ENCODE measurements around the gene KCNQ5.

DNA sequence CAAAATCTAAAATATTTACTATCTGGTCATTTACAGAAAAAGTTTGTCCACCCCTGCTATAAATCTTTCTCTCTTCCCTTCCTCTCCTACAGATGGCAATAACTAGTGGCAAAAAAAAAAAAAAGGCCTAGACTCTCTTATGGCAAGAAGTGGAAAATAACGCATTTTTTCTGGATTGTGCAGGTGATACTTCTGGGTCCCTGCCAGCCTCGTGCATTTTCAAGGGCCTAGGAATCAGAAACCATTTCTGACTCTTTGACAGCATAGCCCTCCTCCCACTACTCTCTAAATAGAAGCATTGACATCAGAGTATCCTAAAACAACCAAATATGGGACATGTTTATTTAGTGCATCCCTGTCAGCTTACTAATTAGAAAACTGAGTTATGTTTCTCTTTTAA, 352.4 kb downstream of the KCNQ5 start:
- TF ChIP-seq POLR2A (IDR thresholded peaks at IDR 0.05) (no peak), POLR2AphosphoS5 (IDR thresholded peaks at IDR 0.05) (no peak)
- TF ChIP-seq, protein P1, sequence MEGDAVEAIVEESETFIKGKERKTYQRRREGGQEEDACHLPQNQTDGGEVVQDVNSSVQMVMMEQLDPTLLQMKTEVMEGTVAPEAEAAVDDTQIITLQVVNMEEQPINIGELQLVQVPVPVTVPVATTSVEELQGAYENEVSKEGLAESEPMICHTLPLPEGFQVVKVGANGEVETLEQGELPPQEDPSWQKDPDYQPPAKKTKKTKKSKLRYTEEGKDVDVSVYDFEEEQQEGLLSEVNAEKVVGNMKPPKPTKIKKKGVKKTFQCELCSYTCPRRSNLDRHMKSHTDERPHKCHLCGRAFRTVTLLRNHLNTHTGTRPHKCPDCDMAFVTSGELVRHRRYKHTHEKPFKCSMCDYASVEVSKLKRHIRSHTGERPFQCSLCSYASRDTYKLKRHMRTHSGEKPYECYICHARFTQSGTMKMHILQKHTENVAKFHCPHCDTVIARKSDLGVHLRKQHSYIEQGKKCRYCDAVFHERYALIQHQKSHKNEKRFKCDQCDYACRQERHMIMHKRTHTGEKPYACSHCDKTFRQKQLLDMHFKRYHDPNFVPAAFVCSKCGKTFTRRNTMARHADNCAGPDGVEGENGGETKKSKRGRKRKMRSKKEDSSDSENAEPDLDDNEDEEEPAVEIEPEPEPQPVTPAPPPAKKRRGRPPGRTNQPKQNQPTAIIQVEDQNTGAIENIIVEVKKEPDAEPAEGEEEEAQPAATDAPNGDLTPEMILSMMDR (IDR thresholded peaks at IDR 0.05) = no peak
